HG03097 (cell line): ENCODE data around the gene CRABP2.

ENCODE experiments used
- ATAC-seq: cut with Tn5 transposase; IDR thresholded peaks from one replicate; pipeline ENCODE4 v1.9.1; 2021; ENCODE audit not compliant: unreplicated experiment, low FRiP score

Gene CRABP2

DNA sequence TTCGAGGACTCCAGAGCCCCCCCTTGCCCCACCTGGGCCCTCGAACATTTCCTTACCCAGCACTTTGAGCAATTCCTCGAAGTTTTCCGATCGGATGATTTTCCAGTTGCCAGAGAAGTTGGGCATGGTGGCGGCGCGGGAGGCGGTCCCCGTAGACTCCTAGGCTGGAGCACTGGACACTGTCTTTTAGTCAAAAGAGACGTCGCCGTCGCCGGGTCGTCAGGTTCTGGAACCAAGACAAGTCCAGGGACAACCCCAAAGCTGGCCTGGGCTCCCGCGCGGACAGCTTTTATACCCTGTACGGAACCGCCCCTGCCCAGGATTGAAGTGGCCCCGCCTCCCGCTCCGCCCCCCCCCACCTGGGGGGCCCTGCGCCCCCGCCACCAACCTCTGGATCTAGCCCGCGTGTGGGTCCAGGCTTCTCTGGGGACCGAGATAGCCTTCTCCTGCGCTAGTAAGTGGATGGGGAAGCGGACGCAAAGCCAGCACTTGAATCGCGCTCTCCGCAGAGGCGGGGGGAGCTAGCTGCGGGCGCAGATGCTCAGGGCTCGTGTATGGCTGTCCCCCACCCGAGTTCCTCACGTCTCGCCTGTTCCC, at the start of gene CRABP2:
Gene CRABP2 (minus strand): TSS at position 263 of the 597 bp plus-strand sequence. CDS start 137 bp downstream, at position 126.
- no peak for ATAC-seq

DNA sequence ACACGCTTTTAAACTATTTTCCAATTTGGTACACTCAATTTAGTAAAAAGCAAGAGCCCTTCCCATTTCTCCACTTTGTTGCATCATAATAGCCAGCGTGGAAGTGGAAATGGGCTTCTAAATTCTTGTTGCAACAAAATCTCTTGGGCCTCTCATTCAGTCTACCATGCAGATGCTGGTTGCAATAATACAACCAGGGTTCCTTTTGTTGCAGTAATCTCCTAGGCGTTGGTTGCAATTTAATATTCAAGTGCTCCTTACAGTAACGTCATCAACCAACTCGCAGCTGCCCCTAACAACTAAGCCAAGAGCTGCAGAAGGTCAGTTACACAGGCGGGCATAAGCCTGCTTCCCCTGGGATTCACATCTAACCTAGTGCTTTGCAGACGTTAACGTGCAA, 48.8 kb upstream of the CRABP2 start:
- ATAC-seq, result no peak

DNA sequence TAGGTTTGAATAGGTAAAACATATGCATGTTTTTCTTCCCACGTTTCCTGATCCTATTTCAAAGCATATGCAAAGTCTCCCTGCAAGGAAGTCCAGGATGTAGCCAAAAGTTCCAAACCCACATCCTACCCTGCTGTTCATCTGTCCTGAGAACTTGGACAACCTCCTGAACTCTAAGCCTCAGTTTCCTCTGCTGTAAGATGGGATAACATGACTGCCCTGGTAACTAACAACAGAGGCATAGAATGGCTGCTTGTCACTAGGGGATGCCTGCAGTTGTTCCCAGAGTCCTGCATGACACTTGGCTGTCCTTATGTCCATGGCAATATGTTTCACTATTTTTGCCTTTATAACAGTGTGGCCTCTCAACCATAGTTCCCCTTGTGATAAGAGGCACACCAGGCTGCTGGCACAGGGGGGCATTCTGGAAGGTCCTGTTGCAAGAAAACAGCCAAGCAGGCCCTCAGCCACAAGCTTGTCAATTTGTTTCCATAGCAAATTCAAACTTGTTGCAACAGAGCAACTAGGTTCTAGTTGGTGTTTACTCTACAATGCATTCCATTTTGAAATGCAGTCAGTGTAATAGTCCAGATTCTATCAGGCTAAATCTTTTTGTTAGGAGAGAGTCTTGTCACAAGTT, 47.6 kb upstream of the CRABP2 start:
- ATAC-seq, result no peak

DNA sequence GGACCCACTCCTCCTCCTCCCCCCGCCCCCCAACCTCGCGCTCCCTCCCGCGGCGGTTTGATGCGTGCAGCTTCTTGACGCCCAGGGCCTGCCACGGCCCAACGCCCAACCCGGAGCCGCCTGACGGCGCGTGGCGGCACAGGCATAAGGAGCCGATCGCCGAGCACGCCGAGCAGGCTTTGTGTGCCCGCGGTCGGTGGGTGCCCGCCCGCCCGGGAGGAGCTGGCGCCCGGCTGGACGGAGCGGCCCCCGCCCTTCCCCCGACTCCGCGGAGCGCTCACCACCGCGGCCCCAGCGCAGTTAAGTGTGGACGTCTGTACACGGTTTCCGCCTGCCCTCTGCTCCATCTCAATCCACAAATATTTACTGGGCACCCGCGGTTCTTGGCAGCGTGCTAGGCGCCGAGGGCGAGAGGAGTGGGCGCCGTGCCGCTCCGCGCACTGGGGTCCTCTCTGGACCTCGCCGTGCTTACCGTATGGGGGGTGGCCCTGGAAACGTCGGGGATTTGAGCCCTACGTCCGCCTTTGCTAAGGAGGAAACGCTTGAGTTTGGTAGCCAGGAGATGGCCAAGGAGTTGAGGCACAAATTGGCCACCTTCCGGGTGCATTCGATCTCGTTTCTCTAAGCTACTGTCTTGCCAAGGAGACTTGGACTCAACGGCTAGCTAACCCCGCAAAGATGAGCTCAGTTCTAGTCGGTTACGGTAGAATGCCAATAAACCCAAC, 46.5 kb upstream of the CRABP2 start:
- ATAC-seq, result peak; percentile 70

DNA sequence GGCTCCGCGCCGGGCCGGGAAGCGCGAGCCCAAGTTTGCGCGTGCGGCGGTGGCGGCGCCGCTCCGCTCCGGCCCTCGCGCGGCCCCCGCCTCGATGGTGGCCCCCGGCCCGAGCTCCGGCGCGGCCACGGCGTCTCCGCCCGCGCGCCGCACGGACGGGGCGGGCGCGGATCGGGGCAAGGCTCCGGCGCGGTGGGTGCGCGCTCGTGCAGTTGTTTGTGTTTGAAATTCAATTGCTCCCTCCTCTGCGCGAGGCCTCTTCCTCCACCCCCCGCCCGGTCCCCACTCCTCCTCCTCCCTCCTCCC, 46.0 kb upstream of the CRABP2 start, which contains the start of gene HDGF:
Gene HDGF (minus strand): TSS at position 225 of the 306 bp plus-strand sequence. CDS start 246 bp downstream, outside the sequence.
- ATAC-seq, result no peak

DNA sequence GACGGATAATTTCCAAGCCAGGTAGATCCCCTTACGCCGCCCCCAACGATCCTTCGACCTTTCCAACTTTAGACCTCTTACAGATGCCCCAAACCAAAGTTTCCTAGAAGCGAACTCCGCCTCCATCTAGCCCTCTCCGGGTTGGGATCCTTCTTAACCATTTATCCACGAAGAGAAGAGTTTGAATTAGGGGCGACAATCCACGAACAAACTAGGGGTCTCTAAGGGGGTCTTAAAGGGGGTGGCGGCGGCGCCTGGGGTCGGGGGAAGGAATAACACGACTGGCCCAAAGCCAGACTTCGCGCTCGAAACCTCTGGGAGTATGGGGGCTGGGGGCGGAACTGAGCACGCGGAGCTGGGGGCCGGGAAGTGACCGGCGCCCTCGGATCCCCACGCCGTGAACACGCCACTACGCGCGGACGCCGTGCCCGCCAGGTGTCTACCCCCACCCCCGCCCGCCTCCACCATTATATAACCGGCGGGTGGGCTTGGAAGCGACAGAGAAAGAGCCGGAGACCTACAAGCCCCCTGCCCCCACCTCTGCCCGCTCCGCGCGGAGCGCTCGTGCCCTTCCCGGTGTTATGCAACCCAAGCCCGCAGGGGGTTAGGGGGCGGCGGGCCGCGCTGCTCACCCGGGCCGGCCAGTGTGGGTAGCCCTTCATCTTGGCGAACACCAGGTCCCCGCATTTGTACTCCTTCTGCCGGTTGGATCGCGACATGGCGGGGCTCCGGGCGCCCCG, 45.5 kb upstream of the CRABP2 start:
- ATAC-seq, result peak; percentile 6

DNA sequence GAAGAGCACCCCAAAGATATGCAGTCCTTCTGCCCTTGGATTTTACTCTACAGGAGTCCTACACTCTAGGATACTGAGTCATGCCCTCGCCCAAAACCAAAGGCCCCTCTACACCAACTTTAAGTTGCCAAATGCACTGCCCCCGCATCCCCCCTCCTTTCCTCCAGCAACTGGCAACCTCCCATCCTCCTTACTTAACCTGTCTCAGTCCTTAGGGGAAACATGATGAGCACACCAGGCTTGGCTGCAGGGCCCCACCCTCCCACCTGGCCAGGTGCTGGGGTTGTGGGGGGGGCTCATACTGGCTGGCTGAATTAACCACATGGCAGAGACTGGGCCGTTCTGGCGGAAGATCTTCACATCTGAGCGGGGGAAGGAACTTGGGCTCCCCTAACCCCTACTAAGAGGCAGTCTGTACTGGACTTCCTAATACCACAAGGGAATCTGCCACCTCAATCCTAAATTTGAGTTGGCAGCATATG, 44.8 kb upstream of the CRABP2 start:
- no peak for ATAC-seq

DNA sequence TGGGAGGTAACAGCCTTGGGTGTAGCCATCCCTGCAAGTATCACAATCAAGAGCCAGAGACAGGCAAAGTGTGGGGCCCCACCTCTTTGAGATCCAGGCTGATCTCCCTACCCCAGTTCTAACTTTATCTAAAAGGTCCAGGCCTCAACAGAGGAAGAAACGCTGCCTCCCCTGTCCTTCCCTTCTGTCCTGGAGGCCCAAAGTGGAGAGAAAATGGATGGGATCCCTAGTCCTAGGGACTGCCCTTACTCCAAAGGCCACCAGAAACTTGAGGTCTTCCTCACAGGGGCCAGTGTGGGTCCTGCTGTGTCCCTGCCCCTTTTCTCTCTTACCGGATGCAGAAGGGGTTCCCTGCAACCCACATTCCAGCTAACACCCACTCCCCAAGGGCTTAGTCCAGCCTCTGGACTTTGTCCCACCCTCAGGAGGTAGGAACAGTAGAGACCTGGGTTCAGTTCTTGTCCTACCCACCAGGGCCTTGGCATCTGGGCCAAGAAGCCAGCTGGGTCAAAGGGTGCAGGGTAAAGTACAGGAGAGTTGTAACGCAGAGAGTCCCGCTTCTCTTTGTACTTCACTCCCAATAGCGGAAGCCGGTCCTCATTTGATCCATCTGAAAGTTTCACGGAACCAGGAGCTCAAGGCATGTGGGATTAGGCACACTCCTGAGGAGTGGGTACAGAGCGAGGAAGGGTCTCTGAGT, 44.2 kb upstream of the CRABP2 start:
- no peak for ATAC-seq

DNA sequence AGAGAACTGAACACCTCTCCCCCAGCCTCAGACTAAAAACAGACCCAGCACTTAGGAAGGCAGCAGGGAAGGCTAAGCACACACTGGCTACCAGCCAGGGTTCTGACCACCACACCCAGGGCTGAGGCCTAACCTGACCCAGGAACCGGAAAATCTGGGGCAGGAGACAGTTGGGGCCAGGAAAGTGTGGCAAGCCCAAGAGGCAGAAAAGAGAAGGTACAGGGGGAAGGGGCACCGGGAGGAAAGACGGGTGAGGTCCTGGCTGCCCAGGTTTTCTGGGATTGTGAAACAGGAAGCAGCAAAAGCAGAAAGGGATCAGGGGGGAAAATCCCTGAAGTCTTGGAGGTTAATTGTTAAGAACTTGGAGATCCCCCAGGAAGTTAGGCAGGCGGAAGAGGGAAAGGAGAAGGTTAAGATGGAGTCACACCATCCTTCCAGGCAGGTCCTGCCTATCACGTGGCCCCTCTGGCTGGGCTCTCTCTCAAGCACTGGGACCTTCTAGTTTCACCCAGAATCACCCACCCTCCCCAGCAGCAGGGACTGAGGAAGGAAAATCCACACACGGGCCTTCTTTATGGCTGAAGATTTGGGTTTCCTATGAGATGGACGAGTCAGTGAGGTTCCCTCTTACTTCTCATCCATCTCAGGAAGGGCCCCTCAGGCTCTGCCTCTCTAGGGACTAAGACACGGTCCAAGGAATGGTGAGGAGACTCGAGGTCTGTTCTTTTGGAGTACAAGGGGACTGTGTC, 43.5 kb upstream of the CRABP2 start:
- no peak for ATAC-seq

DNA sequence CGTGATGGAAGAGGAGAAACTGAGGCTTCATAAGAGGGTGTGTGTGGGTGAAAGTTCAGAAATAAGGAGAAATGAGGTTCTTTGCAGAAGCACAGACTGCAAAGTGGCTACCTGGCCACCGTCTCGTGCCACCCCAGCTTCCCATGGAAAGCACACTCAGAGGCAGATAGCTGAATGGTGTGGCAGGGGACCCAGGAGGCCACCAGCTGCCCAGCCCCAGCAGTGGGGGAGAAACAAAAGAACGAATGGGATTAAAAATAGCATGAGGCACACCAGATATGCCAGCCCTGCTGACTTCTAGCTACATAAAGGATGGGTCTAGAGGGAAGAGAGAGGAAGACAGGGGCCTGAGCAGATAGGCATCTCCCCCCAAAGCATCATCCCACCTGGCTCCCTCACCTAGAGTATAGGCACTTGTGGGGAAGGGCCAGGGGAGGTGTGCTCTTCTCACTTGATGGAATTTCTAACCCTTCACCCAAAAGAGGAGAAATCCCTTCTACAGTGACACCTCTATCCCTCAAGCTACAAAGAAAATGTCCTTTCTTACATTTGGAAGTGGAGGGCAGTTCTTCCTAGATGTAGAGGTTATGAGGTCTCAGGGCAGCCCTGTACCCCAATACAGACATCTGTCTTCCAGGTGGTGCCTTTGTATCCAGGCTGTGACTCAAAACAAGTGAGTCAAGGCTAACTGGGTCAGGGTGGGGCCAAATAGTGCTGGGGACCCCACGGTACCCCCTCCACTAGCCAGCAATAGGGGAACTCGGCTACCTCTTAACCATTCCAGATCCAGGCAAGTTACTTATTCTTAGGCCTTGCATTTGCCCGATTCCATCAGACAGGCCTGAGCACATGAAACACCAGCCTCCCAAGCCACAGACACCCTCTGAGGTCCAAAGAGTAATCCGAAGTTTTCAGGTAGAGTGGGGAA, 42.6 kb upstream of the CRABP2 start:
- no peak for ATAC-seq

DNA sequence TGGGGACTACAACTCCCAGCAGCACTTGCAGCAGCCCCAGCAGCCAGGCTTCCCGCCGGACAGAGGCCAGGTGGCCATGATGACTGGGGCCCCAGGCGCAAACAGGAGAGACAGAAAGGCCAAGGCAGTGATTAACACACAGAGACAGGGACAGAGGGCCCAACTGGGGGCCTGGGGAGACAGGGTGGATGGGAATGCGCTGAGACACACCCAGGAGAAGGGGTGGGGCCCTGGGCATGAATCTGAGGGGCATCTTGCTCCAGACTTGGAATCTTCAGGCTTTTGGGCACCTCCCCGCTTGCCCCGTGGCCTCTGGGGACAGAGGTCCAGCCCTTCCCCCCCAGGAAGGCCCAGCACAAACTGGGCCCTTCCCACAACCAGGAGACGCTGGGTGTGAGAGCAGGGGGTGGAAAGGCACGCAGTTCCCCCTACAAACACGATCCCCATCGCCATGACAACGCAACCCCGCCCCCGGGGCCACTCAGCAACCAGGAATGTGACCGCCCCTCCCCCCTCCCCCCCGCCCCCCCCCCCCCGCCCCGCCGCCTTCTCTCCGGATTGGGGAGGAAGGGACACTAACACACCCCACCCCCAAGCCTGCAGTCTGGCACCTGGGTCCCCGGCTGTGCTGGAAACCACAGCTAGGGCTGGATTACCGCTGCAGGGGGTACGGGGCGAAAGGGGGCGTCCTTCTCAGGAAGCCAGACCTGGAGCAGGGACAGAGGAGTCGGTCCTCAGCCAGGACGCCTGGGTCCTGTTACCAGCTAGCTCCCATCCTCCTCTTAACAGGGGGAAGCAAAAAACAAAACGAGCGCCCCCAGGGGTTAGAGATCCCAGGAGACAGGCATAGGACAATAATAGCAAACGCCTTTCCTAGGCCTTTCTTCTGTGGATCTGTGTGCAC, 41.6 kb upstream of the CRABP2 start:
- ATAC-seq, result no peak

DNA sequence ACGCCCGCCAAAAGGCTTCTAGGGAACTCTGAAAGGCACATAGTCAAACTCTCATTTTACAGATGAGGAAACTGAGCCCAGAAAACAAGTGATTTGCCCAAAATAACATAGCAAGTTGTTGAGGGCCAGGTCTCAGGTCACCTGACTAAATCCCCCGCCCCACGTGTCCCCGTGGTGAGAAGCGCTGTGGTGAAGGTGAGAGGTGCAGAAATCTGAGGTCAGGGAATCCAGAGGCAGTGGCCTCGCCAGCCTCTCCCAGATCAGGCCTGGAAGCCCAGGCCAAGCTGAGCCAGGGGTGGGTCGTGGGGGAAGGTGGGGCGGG, 41.0 kb upstream of the CRABP2 start:
- ATAC-seq, result no peak

DNA sequence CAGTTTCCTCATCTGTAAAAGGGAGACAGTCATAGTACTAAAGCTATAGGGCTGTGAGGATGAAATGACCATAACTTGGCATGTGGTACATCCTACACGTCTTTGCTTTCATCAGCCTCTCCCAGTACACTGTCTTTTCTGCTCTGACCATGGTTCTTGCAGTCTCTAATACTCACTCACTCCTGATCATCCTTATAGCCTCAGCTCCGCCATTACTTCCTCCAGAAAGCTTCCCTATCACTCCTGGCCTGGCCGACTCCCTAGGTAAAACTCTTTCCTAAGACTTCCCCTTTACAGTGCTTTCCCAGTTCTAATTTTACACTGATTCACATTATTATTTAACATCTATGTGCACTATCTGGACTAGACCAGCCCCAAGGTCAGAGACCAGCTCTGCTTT, 40.5 kb upstream of the CRABP2 start:
- no peak for ATAC-seq

DNA sequence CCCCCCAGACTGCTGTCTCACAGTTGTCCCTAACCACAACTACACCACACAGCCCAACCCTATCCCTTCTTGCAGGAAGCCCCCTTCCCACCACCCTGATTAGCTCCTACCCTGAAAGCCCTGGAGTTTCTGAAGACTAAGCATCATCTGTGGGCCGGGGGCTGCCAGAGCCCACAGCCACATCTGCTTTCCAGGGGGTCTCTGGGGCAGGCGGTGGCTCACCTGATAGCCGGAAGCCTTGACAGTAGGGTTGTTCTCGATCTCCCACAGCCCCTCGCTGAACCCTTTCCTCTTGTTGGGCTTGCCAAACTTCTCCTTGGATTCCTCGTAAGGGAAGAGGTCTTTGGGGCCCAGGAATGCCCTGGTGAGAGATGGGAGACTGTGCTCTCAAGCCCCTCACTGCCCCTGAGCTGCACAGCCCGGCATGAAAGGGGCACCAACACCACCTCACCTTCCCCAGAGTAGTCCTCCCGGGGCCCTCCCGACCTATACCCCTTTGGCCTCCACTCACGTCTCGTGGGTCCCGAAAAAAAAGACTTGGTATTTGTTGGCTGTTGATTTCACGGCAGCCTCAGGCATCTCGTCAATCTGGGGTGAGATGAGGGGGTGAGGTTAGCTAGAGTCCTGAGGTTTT, 39.5 kb upstream of the CRABP2 start:
- no peak for ATAC-seq

DNA sequence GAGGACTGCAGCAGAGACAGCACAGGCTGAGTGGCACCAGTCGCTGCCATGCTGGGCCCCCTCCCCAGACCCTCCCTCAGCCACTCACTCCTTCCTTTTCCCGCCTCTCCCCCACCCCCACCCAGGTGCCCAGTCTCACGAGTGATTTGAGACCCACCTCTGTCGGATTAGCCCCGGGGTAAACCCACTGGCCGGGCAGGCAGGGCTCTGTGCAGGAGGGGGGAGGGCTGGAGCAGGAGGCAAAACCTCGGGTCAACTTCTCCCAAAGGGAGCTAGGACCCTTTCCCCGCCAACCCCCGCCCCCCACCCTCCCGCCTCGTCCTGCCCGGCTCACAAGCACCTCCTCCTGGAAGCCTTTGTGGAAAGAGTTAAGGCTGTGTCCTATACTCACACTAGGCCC, 39.0 kb upstream of the CRABP2 start:
- no peak for ATAC-seq

DNA sequence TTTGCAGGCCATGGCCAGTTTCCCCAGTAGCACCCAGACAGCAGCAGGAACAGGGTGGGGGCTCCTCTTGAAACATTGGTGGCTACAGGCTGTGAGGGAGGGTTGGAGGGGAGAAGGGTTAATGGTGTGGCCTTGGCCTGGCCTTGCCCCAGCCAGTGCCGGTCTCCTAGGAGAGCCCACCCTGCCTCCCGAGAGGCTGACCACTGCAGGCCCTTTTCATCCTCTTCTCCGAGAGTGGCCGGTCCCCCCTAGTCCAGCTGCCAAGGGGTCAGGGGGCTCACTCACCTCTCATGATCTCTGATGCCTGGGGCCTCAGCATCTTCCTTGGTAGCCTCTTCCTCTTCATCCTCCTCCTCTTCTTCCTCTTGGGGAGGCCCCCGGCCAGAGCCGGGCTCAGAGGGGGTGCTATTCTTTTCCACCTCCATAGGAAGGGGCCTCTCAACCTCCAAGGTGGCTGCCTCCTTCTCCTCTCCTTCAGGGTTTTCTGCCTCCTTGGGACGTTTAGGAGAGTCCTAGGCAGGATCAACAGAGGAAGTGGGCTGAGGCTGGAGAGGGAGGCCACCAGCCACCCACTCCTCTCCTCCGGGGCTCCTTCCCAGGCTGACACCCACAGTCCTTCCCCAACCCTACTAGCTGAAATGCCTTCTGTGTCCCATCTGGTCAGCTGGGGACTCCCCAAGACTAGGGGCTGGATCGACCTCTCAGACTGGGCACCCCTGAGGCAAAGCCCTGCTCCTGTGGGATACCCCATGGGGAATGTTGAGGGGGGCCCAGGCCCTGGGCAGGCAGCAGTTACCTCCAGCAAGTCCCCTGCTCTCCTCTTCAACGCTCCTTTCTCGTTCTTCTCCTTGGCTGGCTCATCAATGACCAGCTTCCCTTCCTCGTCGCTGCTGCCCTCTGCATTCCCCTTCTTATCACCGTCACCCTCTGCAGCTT, 38.3 kb upstream of the CRABP2 start:
- ATAC-seq, result no peak
